ENCODE results near the gene TUBB3.
A peak's percentile ranks its signal among the peaks of the same experiment; 100 is the strongest.
"Not testable (repeated sequence)": the region's sequence is repeated elsewhere in the genome, so short reads cannot be mapped to it uniquely, and the experiment has no call there.

TUBB3 gene

GRCh38 chr16:89924925-89925307 is 1.8 kb downstream of the TUBB3 start:
- H3K4me3 Mint-ChIP-seq, result no peak overlapping the region
- H3K27me3 Mint-ChIP-seq, result peaks cover 24% of the 10 kb centered on the region
- no peak for ATAC-seq (replicated peaks; ENCODE audit: extremely low read depth, poor library complexity, severe bottlenecking)
- peaks cover 3% of the 10 kb centered on the region for H3K4me1 Mint-ChIP-seq
- no peak for DNase-seq (ENCODE audit: low spot score in 2 of 2)
- no peak overlapping the region for H3K27ac Mint-ChIP-seq (ENCODE audit: low read depth)
- H3K36me3 Mint-ChIP-seq (ENCODE audit: insufficient read depth), result peaks cover 3% of the 10 kb centered on the region
- no peaks in the 10 kb centered on the region for H3K9me3 Mint-ChIP-seq

DNA sequence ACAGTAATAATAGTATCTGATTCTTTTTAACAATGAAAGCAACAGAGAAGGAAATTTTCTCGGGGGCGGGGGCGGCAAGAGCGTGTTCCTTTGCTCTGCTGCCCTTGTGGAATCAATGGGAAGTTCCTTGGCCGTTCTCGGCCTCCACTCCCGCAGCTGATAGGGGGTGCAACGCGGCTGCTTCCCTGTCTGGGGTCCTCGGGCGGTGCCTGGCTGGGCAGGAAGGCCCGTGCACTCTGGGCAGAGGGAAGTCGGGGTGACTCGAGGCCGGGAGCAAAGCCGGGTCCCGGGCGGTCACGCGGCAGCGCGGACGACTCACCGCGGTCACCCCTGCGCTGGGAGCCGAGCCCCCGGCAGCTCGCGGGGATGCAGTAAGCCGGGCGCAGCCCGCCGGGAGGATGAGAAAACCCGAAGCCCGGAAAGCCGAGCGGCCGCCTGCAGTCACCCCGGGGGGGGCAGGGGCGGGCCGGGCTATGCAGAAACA is 2.5 kb downstream of the TUBB3 start:
- H3K27ac Mint-ChIP-seq (ENCODE audit: low read depth), result no peak overlapping the region
- no peaks in the 10 kb centered on the region for H3K4me1 Mint-ChIP-seq
- peak overlapping the region; percentile 31 for H3K4me3 Mint-ChIP-seq
- H3K27me3 Mint-ChIP-seq, result peaks cover 23% of the 10 kb centered on the region
- H3K9me3 Mint-ChIP-seq, result no peaks in the 10 kb centered on the region
- DNase-seq (ENCODE audit: low spot score in 2 of 2) (no peak), ATAC-seq (replicated peaks; ENCODE audit: extremely low read depth, poor library complexity, severe bottlenecking) (peak; percentile 16)
- H3K36me3 Mint-ChIP-seq (ENCODE audit: insufficient read depth), result peaks cover 5% of the 10 kb centered on the region

GRCh38 chr16:89931305-89931896 is 8.3 kb downstream of the TUBB3 start:
- DNase-seq (ENCODE audit: low spot score in 2 of 2) (no peak), ATAC-seq (replicated peaks; ENCODE audit: extremely low read depth, poor library complexity, severe bottlenecking) (no peak)
- no peak overlapping the region for H3K4me3 Mint-ChIP-seq
- peaks cover 5% of the 10 kb centered on the region for H3K36me3 Mint-ChIP-seq (ENCODE audit: insufficient read depth)
- no peak overlapping the region for H3K27ac Mint-ChIP-seq (ENCODE audit: low read depth)
- no peaks in the 10 kb centered on the region for H3K4me1 Mint-ChIP-seq
- H3K27me3 Mint-ChIP-seq, result peaks cover 24% of the 10 kb centered on the region
- no peaks in the 10 kb centered on the region for H3K9me3 Mint-ChIP-seq

- DNase-seq (ENCODE audit: low spot score in 2 of 2) (no peak), ATAC-seq (replicated peaks; ENCODE audit: extremely low read depth, poor library complexity, severe bottlenecking) (no peak)
- H3K9me3 Mint-ChIP-seq, result no peaks in the 10 kb centered on the region
- H3K27me3 Mint-ChIP-seq, result peaks cover 24% of the 10 kb centered on the region
- no peaks in the 10 kb centered on the region for H3K4me1 Mint-ChIP-seq
- H3K4me3 Mint-ChIP-seq, result no peak overlapping the region
- no peak overlapping the region for H3K27ac Mint-ChIP-seq (ENCODE audit: low read depth)
- H3K36me3 Mint-ChIP-seq (ENCODE audit: insufficient read depth), result peaks cover 5% of the 10 kb centered on the region
These were observed 8.8 kb downstream of the TUBB3 start for GRCh38 chr16:89931964-89932363.

DNA sequence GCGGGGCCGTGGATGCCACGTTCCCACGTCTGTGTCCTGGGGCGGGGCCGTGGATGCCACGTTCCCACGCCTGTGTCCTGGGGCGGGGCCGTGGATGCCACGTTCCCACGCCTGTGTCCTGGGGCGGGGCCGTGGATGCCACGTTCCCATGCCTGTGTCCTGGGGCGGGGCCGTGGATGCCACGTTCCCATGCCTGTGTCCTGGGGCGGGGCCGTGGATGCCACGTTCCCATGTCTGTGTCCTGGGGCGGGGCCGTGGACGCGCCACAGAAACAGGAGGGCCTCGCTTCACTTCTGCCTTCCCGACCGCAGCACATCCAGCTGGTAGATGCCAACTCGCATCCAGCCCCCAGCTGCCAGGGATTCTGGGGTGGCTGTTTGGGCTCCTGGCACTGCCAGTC is 10.9 kb downstream of the TUBB3 start:
- H3K9me3 Mint-ChIP-seq; H3K36me3 Mint-ChIP-seq (ENCODE audit: insufficient read depth); H3K4me3 Mint-ChIP-seq; DNase-seq (ENCODE audit: low spot score in 2 of 2); H3K4me1 Mint-ChIP-seq; H3K27ac Mint-ChIP-seq (ENCODE audit: low read depth); ATAC-seq (replicated peaks; ENCODE audit: extremely low read depth, poor library complexity, severe bottlenecking): not testable (repeated sequence)
- H3K27me3 Mint-ChIP-seq, result peaks cover 34% of the 10 kb centered on the region

GRCh38 chr16:89934611-89935553 is 11.7 kb downstream of the TUBB3 start:
- DNase-seq (ENCODE audit: low spot score in 2 of 2), result no peak
- Mint-ChIP-seq H3K36me3 (ENCODE audit: insufficient read depth) (peaks cover 2% of the 10 kb centered on the region), H3K9me3 (no peaks in the 10 kb centered on the region), H3K27me3 (peaks cover 34% of the 10 kb centered on the region), H3K27ac (ENCODE audit: low read depth) (no peak overlapping the region), H3K4me1 (no peaks in the 10 kb centered on the region), H3K4me3 (no peak overlapping the region)
- no peak for ATAC-seq (replicated peaks; ENCODE audit: extremely low read depth, poor library complexity, severe bottlenecking)

DNA sequence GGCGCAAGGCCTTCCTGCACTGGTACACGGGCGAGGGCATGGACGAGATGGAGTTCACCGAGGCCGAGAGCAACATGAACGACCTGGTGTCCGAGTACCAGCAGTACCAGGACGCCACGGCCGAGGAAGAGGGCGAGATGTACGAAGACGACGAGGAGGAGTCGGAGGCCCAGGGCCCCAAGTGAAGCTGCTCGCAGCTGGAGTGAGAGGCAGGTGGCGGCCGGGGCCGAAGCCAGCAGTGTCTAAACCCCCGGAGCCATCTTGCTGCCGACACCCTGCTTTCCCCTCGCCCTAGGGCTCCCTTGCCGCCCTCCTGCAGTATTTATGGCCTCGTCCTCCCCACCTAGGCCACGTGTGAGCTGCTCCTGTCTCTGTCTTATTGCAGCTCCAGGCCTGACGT is 12.5 kb downstream of the TUBB3 start:
- H3K27ac Mint-ChIP-seq (ENCODE audit: low read depth); H3K4me1 Mint-ChIP-seq; H3K36me3 Mint-ChIP-seq (ENCODE audit: insufficient read depth); H3K4me3 Mint-ChIP-seq; DNase-seq (ENCODE audit: low spot score in 2 of 2); H3K9me3 Mint-ChIP-seq; ATAC-seq (replicated peaks; ENCODE audit: extremely low read depth, poor library complexity, severe bottlenecking): not testable (repeated sequence)
- peaks cover 28% of the 10 kb centered on the region for H3K27me3 Mint-ChIP-seq

DNA sequence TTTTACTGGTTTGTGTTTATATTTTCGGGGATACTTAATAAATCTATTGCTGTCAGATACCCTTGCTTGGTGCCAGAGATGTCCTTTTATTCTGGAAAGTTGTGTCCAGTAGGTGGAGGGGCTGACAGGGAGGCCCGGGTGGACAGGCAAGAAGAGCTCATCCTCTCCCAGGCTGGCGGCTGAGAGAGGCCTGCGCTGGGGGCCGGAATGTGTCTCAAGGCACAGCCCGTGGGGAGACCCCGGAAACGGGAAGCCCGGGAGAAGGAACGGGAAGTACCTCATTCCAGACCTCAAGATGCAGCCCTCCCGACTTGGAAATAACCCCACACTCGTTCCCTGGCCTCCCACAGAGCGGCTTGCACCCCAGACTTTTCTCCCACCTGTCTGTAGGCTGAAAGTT is 12.9 kb downstream of the TUBB3 start:
- Mint-ChIP-seq H3K27me3 (peaks cover 24% of the 10 kb centered on the region), H3K36me3 (ENCODE audit: insufficient read depth) (no peaks in the 10 kb centered on the region), H3K9me3 (no peaks in the 10 kb centered on the region), H3K27ac (ENCODE audit: low read depth) (no peak overlapping the region), H3K4me3 (no peak overlapping the region), H3K4me1 (no peaks in the 10 kb centered on the region)
- ATAC-seq (replicated peaks; ENCODE audit: extremely low read depth, poor library complexity, severe bottlenecking), result no peak
- DNase-seq (ENCODE audit: low spot score in 2 of 2), result no peak

DNA sequence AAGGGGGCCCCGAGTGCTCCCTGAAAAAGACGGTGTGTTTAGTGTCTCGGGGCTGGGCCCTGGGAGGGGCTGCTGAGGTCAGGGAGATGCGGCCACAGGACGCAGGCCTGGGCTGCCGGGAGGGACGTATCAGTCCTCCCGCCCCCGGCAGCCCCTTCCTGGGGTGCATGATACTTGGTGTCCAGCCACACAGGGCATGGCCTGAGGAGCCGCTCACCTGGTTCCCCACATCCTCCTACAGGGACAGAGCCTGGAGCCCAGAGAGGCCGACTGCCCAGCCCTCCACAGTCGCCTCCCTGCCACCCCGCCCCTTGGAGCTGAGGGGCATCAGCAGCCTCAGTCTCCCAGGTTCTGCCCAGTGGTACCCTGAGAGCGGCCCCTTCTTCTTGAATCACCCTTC is 13.4 kb downstream of the TUBB3 start:
- ATAC-seq (replicated peaks; ENCODE audit: extremely low read depth, poor library complexity, severe bottlenecking) (no peak), DNase-seq (ENCODE audit: low spot score in 2 of 2) (no peak)
- Mint-ChIP-seq H3K9me3 (no peaks in the 10 kb centered on the region), H3K27me3 (peaks cover 20% of the 10 kb centered on the region), H3K36me3 (ENCODE audit: insufficient read depth) (no peaks in the 10 kb centered on the region), H3K4me1 (no peaks in the 10 kb centered on the region), H3K4me3 (no peak overlapping the region), H3K27ac (ENCODE audit: low read depth) (no peak overlapping the region)

GRCh38 chr16:89936981-89937380 is 13.8 kb downstream of the TUBB3 start:
- no peak overlapping the region for H3K27ac Mint-ChIP-seq (ENCODE audit: low read depth)
- no peak for ATAC-seq (replicated peaks; ENCODE audit: extremely low read depth, poor library complexity, severe bottlenecking)
- no peak overlapping the region for H3K4me3 Mint-ChIP-seq
- no peaks in the 10 kb centered on the region for H3K4me1 Mint-ChIP-seq
- H3K27me3 Mint-ChIP-seq, result peaks cover 15% of the 10 kb centered on the region
- no peaks in the 10 kb centered on the region for H3K36me3 Mint-ChIP-seq (ENCODE audit: insufficient read depth)
- no peaks in the 10 kb centered on the region for H3K9me3 Mint-ChIP-seq
- no peak for DNase-seq (ENCODE audit: low spot score in 2 of 2)

DNA sequence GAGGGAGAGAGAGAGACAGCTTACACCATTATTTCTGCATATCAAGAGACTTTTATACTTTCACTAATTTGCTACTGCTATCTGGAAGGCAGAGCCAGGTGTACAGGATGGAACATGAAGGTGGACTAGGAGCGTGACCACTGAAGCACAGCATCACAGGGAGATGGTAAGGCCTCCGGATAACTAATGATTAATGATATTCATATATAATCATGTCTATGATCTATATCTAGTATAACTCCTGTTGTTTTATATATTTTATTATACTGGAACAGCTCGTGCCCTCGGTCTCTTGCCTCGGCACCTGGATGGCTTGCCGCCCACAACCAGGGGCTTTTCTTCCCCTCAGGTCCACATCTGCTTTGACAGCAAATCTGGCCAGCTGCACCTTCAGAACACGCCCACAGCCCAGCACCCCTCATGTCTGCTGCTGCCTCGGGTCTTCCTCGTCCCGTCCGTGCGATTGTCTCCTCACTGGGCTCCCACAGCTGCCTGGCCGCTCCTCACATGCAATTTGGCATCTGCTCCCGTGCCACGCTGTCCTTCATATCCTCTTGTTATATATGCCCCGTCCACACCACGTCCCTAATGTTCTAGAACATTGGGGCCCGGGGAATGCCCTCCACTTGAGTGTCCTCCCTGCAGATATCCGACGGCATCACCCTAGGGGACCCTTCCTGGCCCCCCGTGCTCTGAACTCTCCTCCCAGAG is 15.2 kb downstream of the TUBB3 start:
- no peak for DNase-seq (ENCODE audit: low spot score in 2 of 2)
- Mint-ChIP-seq H3K4me3 (no peak overlapping the region), H3K27ac (ENCODE audit: low read depth) (no peak overlapping the region), H3K9me3 (no peaks in the 10 kb centered on the region), H3K4me1 (no peaks in the 10 kb centered on the region), H3K36me3 (ENCODE audit: insufficient read depth) (no peaks in the 10 kb centered on the region), H3K27me3 (peaks cover 15% of the 10 kb centered on the region)
- ATAC-seq (replicated peaks; ENCODE audit: extremely low read depth, poor library complexity, severe bottlenecking), result no peak

DNA sequence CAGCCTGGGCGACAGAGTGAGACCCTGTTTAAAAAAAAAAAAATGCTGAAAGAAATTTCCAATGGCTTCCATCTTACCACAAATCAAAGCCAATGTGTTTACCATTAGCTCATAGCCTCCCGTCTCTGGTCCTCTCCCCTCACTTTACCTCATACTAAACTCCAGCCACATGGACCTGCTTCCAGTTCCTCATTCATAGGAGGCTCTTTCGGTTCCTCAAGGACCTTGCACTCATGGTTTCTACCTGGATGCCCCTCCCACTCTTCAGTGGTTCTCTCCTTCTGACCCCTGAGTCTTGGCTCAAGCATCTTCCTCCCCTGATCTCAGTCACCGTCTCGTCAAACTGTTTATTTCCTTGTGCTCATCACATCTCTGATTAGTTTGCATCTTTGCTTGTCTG is 21.6 kb downstream of the TUBB3 start:
- Mint-ChIP-seq H3K4me1 (peaks cover 9% of the 10 kb centered on the region), H3K4me3 (no peak overlapping the region), H3K27me3 (peaks cover 30% of the 10 kb centered on the region), H3K36me3 (ENCODE audit: insufficient read depth) (peaks cover 4% of the 10 kb centered on the region), H3K9me3 (no peaks in the 10 kb centered on the region), H3K27ac (ENCODE audit: low read depth) (no peak overlapping the region)
- no peak for ATAC-seq (replicated peaks; ENCODE audit: extremely low read depth, poor library complexity, severe bottlenecking)
- DNase-seq (ENCODE audit: low spot score in 2 of 2), result no peak

Measured in central memory CD8-positive, alpha-beta T cell (primary cell).